Mesenchymal stem cell (in vitro differentiated cells and primary cell): ENCODE data around the gene CAMK2N2.

Source experiments
- DNase-seq: peaks from one replicate; pipeline ENCODE4 v3.0.0-alpha.2; 2013
- H2AFZ ChIP-seq: one replicate; pipeline ENCODE4 v1.6.1; 2013; ENCODE audit warnings: low read depth, mild to moderate bottlenecking, control low read depth, inconsistent platforms, low read length, moderate library complexity
- H2AK5ac ChIP-seq: 2 replicates; pipeline ENCODE4 v1.6.1; 2013; ENCODE audit warnings: low read length, moderate library complexity, mild to moderate bottlenecking, inconsistent platforms; ENCODE audit not compliant: severe bottlenecking
- H2BK120ac ChIP-seq: one replicate; pipeline ENCODE4 v1.6.1; 2013; ENCODE audit warnings: low read depth, mild to moderate bottlenecking, inconsistent platforms, low read length, moderate library complexity
- H2BK12ac ChIP-seq, 2 experiments: one replicate each; pipeline ENCODE4 v1.6.1; 2013; ENCODE audit warnings: inconsistent platforms in 2 of 2, low read length in 2 of 2, mild to moderate bottlenecking in 2 of 2, moderate library complexity in 2 of 2, control low read depth in 1 of 2
- H2BK15ac ChIP-seq: one replicate; pipeline ENCODE4 v1.6.1; 2013; ENCODE audit warnings: mild to moderate bottlenecking, low read depth, inconsistent platforms; ENCODE audit not compliant: poor library complexity, severe bottlenecking
- H2BK5ac ChIP-seq: 2 replicates; pipeline ENCODE4 v1.6.1; 2013; ENCODE audit warnings: low read depth, mild to moderate bottlenecking, low read length, control low read depth, inconsistent platforms; ENCODE audit not compliant: poor library complexity, severe bottlenecking
- H3K14ac ChIP-seq, 2 experiments: one replicate each; pipeline ENCODE4 v1.6.1; 2013; ENCODE audit warnings: inconsistent platforms in 2 of 2, low read length in 2 of 2, control low read depth in 1 of 2, mild to moderate bottlenecking in 1 of 2, moderate library complexity in 1 of 2
- H3K18ac ChIP-seq, 2 experiments: one replicate each; pipeline ENCODE4 v1.6.1; 2013; ENCODE audit warnings: inconsistent platforms in 2 of 2, low read length in 2 of 2, control low read depth in 1 of 2, low read depth in 1 of 2, mild to moderate bottlenecking in 1 of 2
- H3K23ac ChIP-seq, 2 experiments: one replicate each; pipeline ENCODE4 v1.6.1; 2013; ENCODE audit warnings: inconsistent platforms in 2 of 2, low read length in 2 of 2, mild to moderate bottlenecking in 2 of 2, moderate library complexity in 2 of 2, control low read depth in 1 of 2
- H3K27ac ChIP-seq: 2 replicates; pipeline ENCODE4 v1.5.1; 2013; ENCODE audit warnings: mild to moderate bottlenecking, moderate library complexity, low read length, control low read depth, inconsistent platforms; ENCODE audit not compliant: poor library complexity, severe bottlenecking
- H3K27me3 ChIP-seq, 2 experiments: 2 replicates each; pipeline versions ENCODE4 v1.6.1 to v1.7.0; 2013; ENCODE audit warnings: low read length in 2 of 2, mild to moderate bottlenecking in 2 of 2, moderate library complexity in 2 of 2, control low read depth in 1 of 2, inconsistent platforms in 1 of 2; ENCODE audit not compliant: control insufficient read depth in 1 of 2, insufficient read depth in 1 of 2
- H3K36me3 ChIP-seq, 2 experiments: 2 replicates each; pipeline versions ENCODE4 v1.6.1 to v1.7.0; 2013; ENCODE audit warnings: low read length in 2 of 2, control low read depth in 1 of 2, inconsistent platforms in 1 of 2, low read depth in 1 of 2, mild to moderate bottlenecking in 1 of 2; ENCODE audit not compliant: insufficient read depth in 2 of 2, control insufficient read depth in 1 of 2
- H3K4ac ChIP-seq, 2 experiments: one replicate each; pipeline ENCODE4 v1.6.1; 2013; ENCODE audit warnings: inconsistent platforms in 2 of 2, low read length in 2 of 2, mild to moderate bottlenecking in 2 of 2, moderate library complexity in 2 of 2, control low read depth in 1 of 2, low read depth in 1 of 2
- H3K4me1 ChIP-seq: 2 replicates; pipeline ENCODE4 v1.6.1; 2013; ENCODE audit warnings: low read depth, low read length, control low read depth; ENCODE audit not compliant: control insufficient read depth, insufficient read depth
- H3K4me2 ChIP-seq: 2 replicates; pipeline ENCODE4 v1.6.1; 2013; ENCODE audit warnings: low read length, mild to moderate bottlenecking, inconsistent platforms; ENCODE audit not compliant: poor library complexity, severe bottlenecking
- H3K4me3 ChIP-seq, 2 experiments: 2 replicates each; pipeline versions ENCODE4 v1.5.1 to v1.7.0; 2013; ENCODE audit warnings: low read length in 2 of 2, mild to moderate bottlenecking in 2 of 2, control low read depth in 1 of 2, low read depth in 1 of 2; ENCODE audit not compliant: insufficient read depth in 1 of 2
- H3K79me1 ChIP-seq: replicated peaks from 2 replicates; pipeline ENCODE4 v1.6.1; 2013; ENCODE audit warnings: mild to moderate bottlenecking, control low read depth, low read length, inconsistent platforms; ENCODE audit not compliant: poor library complexity, severe bottlenecking
- H3K9ac ChIP-seq: 2 replicates; pipeline ENCODE4 v1.7.0; 2013; ENCODE audit warnings: mild to moderate bottlenecking, low read length, moderate library complexity
- H3K9me3 ChIP-seq: 2 replicates; pipeline ENCODE4 v1.7.0; 2013; ENCODE audit warnings: mild to moderate bottlenecking, low read length; ENCODE audit not compliant: control insufficient read depth
- H4K8ac ChIP-seq: one replicate; pipeline ENCODE4 v1.6.1; 2013; ENCODE audit warnings: inconsistent platforms, mild to moderate bottlenecking, low read length, moderate library complexity
- H4K91ac ChIP-seq: one replicate; pipeline ENCODE4 v1.6.1; 2013; ENCODE audit warnings: mild to moderate bottlenecking, low read length, inconsistent platforms
- WGBS: methylation state at CpG from one replicate; pipeline ENCODE4 v1.1.7; 2013; ENCODE audit warnings: mixed read lengths; 5-methylcytosine and 5-hydroxymethylcytosine counted together

CAMK2N2 gene

DNA sequence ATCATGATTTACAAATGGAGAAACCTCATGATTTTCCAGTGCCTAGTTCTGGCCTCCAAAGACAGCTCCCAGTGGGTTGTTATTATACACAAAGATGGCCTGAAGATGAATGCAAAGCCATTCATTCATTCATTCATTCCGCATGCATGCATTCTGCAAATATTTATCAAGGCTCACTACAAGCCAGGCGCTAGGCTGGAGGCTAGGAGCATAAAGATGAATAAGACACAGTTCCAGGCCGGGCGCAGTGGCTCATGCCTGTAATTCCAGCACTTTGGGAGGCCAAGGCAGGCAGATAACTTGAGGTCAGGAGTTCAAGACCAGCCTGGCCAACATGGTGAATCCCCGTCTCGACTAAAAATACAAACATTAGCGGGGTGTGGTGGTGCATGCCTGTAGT is 35.3 kb upstream of the CAMK2N2 start:
- DNase-seq: no peak

DNA sequence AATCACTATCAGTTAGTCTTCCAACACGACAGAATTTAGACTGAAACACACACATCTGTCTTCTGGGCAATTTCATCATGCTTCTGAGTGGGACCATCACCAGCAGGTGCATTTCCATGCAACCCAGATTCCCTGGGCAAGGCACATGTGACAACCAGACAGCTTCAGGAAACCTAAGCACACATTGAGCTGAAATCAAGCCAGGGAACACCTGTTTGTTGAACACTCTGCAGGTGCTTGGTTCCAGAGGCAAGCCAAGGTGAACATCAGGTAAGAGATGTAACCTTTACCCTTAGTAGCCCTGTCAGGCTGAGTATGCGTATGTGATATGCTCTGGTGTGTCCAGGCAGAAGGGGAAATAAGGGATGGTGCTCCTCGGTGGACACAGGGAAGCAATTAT is 34.4 kb upstream of the CAMK2N2 start:
- H4K91ac ChIP-seq: no peak overlapping the region
- no peaks in the 10 kb centered on the region for H3K9me3 ChIP-seq
- no peak overlapping the region for H2BK12ac ChIP-seq
- no peak overlapping the region for H3K27ac ChIP-seq
- no peak overlapping the region for H2AFZ ChIP-seq
- 74% methylated on average over 3 of the region's 3 CpGs for WGBS
- H3K4me1 ChIP-seq: no peaks in the 10 kb centered on the region
- no peak overlapping the region for H2AK5ac ChIP-seq
- H2BK15ac ChIP-seq: no peak overlapping the region
- no peak overlapping the region for H2BK120ac ChIP-seq
- H3K9ac ChIP-seq: no peak overlapping the region
- no peak overlapping the region for H3K4ac ChIP-seq
- no peaks in the 10 kb centered on the region for H3K79me1 ChIP-seq
- no peak for DNase-seq
- peaks cover 0 to 8% of the 10 kb centered on the region in 2 experiments for H3K36me3 ChIP-seq
- H3K27me3 ChIP-seq: peaks cover 10 to 12% of the 10 kb centered on the region in 2 experiments
- H3K4me2 ChIP-seq: no peak overlapping the region
- H3K4me3 ChIP-seq: no peak overlapping the region
- H3K14ac ChIP-seq: no peak overlapping the region
- no peak overlapping the region for H4K8ac ChIP-seq
- no peak overlapping the region for H3K18ac ChIP-seq
- H2BK5ac ChIP-seq: no peak overlapping the region
- no peak overlapping the region for H3K23ac ChIP-seq

More for the DNA sequence above, 35.3 kb upstream of the CAMK2N2 start:
- Histone ChIP-seq H3K4me1 (peaks cover 2% of the 10 kb centered on the region), H2AFZ (no peak overlapping the region), H2BK12ac (no peak overlapping the region), H2AK5ac (no peak overlapping the region), H4K8ac (no peak overlapping the region), H3K4me2 (no peak overlapping the region), H3K9me3 (no peaks in the 10 kb centered on the region), H2BK5ac (no peak overlapping the region), H3K9ac (no peak overlapping the region), H3K27ac (no peak overlapping the region), H4K91ac (no peak overlapping the region), H2BK120ac (no peak overlapping the region), H3K79me1 (no peaks in the 10 kb centered on the region), H3K4me3 (no peak overlapping the region), H3K36me3 (peaks cover 4 to 15% of the 10 kb centered on the region in 2 experiments), H3K4ac (no peak overlapping the region), H3K27me3 (peaks cover 8 to 12% of the 10 kb centered on the region in 2 experiments), H3K23ac (no peak overlapping the region), H3K18ac (no peak overlapping the region), H3K14ac (no peak overlapping the region), H2BK15ac (no peak overlapping the region)
- WGBS: 91% methylated on average over 6 of the region's 7 CpGs

DNA sequence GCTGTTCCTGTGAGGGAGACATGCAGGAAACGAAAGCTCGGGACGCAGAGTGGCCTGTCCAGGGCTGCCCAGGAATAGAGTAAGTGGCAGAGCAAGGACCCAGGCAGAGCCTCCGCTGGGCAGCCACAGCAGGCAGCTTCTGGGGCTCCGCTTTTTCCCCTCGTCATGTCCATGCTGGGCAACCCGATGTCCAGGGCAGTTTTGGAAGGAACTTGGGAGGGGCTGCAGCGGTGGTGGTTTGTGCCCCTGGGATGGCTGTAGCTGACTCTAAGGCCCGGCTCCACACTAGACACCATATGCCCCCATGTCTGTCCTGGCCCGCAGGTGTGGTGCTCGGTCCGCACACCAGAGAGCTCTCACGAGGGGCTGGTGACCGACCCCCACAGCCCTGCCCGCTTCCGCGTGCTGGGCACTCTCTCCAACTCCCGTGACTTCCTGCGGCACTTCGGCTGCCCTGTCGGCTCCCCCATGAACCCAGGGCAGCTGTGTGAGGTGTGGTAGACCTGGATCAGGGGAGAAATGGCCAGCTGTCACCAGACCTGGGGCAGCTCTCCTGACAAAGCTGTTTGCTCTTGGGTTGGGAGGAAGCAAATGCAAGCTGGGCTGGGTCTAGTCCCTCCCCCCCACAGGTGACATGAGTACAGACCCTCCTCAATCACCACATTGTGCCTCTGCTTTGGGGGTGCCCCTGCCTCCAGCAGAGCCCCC is 30.5 kb upstream of the CAMK2N2 start:
- Histone ChIP-seq H3K9ac (no peak overlapping the region), H3K4me2 (no peak overlapping the region), H3K79me1 (no peaks in the 10 kb centered on the region), H3K23ac (no peak overlapping the region), H4K91ac (no peak overlapping the region), H2BK15ac (no peak overlapping the region), H3K4ac (no peak overlapping the region), H2BK5ac (no peak overlapping the region), H3K4me1 (no peaks in the 10 kb centered on the region), H3K27ac (no peak overlapping the region), H2AK5ac (no peak overlapping the region), H3K36me3 (no peaks in the 10 kb centered on the region), H3K9me3 (no peaks in the 10 kb centered on the region), H4K8ac (no peak overlapping the region), H2BK12ac (no peak overlapping the region), H3K27me3 (peaks cover 15 to 16% of the 10 kb centered on the region in 2 experiments), H3K14ac (no peak overlapping the region), H2BK120ac (no peak overlapping the region), H3K18ac (no peak overlapping the region), H2AFZ (no peak overlapping the region), H3K4me3 (no peak overlapping the region)
- no peak for DNase-seq
- WGBS: 88% methylated on average over 20 of the region's 21 CpGs

DNA sequence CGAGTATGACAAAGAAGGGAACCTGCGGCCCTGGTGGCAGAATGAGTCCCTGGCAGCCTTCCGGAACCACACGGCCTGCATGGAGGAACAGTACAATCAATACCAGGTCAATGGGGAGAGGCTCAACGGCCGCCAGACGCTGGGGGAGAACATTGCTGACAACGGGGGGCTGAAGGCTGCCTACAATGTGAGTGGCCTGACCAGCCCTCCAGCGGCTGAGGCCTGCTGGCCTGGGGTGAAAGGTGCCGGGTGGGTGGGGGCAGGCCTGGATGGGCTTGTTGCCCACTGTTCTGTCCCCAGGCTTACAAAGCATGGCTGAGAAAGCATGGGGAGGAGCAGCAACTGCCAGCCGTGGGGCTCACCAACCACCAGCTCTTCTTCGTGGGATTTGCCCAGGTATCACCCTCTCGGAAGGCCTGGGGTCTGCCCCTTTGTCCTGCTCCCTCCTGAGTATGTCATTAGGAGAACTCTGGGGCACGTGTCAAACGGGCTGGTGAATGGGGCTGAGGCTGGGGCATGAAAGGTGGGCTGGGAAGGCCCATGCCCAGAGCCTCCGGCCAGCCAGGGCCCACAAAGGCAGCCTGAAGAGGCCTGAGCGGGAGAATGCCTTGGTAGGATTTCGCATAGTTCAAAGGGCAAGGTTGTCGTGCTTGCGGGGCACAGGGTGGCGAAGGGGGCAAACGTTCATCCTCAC is 29.8 kb upstream of the CAMK2N2 start:
- H3K9me3 ChIP-seq: no peaks in the 10 kb centered on the region
- no peak overlapping the region for H4K91ac ChIP-seq
- 87% methylated on average over 22 of the region's 22 CpGs for WGBS
- H3K18ac ChIP-seq: no peak overlapping the region
- H2AFZ ChIP-seq: no peak overlapping the region
- no peak overlapping the region for H3K23ac ChIP-seq
- no peak overlapping the region for H2BK120ac ChIP-seq
- H3K4me2 ChIP-seq: no peak overlapping the region
- no peak overlapping the region for H3K27ac ChIP-seq
- H2BK5ac ChIP-seq: no peak overlapping the region
- no peak overlapping the region for H2BK12ac ChIP-seq
- DNase-seq: no peak
- H3K14ac ChIP-seq: no peak overlapping the region
- H3K4me3 ChIP-seq: no peak overlapping the region
- H3K9ac ChIP-seq: no peak overlapping the region
- peaks cover 16 to 20% of the 10 kb centered on the region in 2 experiments for H3K27me3 ChIP-seq
- H3K4ac ChIP-seq: no peak overlapping the region
- no peaks in the 10 kb centered on the region for H3K4me1 ChIP-seq
- H3K79me1 ChIP-seq: no peaks in the 10 kb centered on the region
- H2AK5ac ChIP-seq: no peak overlapping the region
- H4K8ac ChIP-seq: no peak overlapping the region
- H2BK15ac ChIP-seq: no peak overlapping the region
- no peaks in the 10 kb centered on the region for H3K36me3 ChIP-seq
